Stomach (tissue), 9 donors: ENCODE measurements around the gene RUBCN. TPM values are rescaled to one million over a fixed set of nuclear protein-coding genes. Genes with fewer than 3 reads are reported as not detected.

ENCODE experiments used
- DNase-seq, 2 donors: peaks; one replicate each; pipeline versions ENCODE4 v3.0.0 to v3.0.0-alpha.2; 2013 to 2019
- H3K27ac ChIP-seq, 5 donors: fragments of 200-600 bp in 4 of 5; sonication (generic) in 4 of 5; one replicate each; pipeline ENCODE4 v1.5.1; 2013 to 2019; ENCODE audit warnings: mild to moderate bottlenecking in 1 of 5, moderate library complexity in 1 of 5
- H3K27me3 ChIP-seq, 3 donors: fragments of 200-600 bp; sonication (generic); one replicate each; pipeline ENCODE4 v1.5.1; 2017 to 2019; ENCODE audit warnings: mixed run types in 1 of 3
- H3K36me3 ChIP-seq, 4 donors: fragments of 200-600 bp; sonication (generic); 1 replicate in 3 of 4; 2 replicates in 1 of 4; pipeline ENCODE4 v1.5.1; 2016 to 2019
- H3K4me1 ChIP-seq, 4 donors: fragments of 200-600 bp; sonication (generic); one replicate each; pipeline ENCODE4 v1.5.1; 2016 to 2019
- H3K4me3 ChIP-seq, 4 donors: fragments of 200-600 bp; sonication (generic) in 3 of 4; one replicate each; pipeline ENCODE4 v1.5.1; 2016 to 2019; ENCODE audit warnings: mild to moderate bottlenecking in 1 of 4
- H3K9me3 ChIP-seq, 4 donors: fragments of 200-600 bp; sonication (generic); one replicate each; pipeline ENCODE4 v1.5.1; 2016 to 2019
- CTCF ChIP-seq, 7 experiments: fragments of 450-650 bp in 4 of 7; fragments of 200-600 bp in 3 of 7; sonication (generic) in 3 of 7; IDR thresholded peaks; one replicate each; pipeline ENCODE4 v1.5.1; 2016 to 2019; ENCODE audit warnings: antibody characterized with exemption in 7 of 7, control low read depth in 2 of 7, mild to moderate bottlenecking in 1 of 7
- EP300 ChIP-seq: sonication (generic); formaldehyde crosslinking; IDR thresholded peaks from one replicate; pipeline ENCODE4 v1.6.1; 2017; ENCODE audit warnings: antibody characterized with exemption
- POLR2A ChIP-seq, 4 donors: fragments of 450-650 bp; IDR thresholded peaks; one replicate each; pipeline ENCODE4 v1.6.1; 2016; ENCODE audit warnings: antibody characterized with exemption in 4 of 4, control low read depth in 2 of 4, mild to moderate bottlenecking in 1 of 4, moderate library complexity in 1 of 4
- POLR2AphosphoS5 ChIP-seq, 3 donors: sonication (generic); formaldehyde crosslinking; IDR thresholded peaks; one replicate each; pipeline ENCODE4 v1.6.1; 2016; ENCODE audit warnings: antibody characterized with exemption in 3 of 3
- WGBS, 5 donors: extraction: QIAGEN DNeasy Blood & Tissue Kit in 3 of 5; methylation state at CpG; one replicate each; pipeline versions ENCODE4 v1.1.5 to v1.1.7; 2013 to 2018; 5-methylcytosine and 5-hydroxymethylcytosine counted together
- intact Hi-C: fragments of 100-400 bp; cut with DNase I; formaldehyde crosslinking; loops from one replicate; pipeline ENCODE4 v1.15.1; 2023; ENCODE audit warnings: low total_unique reads
- polyA plus RNA-seq, 3 donors: library from polyadenylated mRNA; stranded (reverse); fragments of 200-250 nt; gene quantifications; one replicate each; pipeline ENCODE4 v1.2.3, GENCODE V29; 2013
- total RNA-seq, 5 donors: library from RNA; depleted of rRNA; stranded (reverse); fragments of >200 nt; gene quantifications; one replicate each; pipeline versions ENCODE4 v1.1.0 to v1.2.3, GENCODE V29; 2014 to 2016
- donor health status: healthy with polysubstance abuse.
- donor health status: Bipolar disorder and iron deficiency.
- donor health status: healthy.

Gene RUBCN
- total and polyA plus RNA-seq, 8 donors = 5.4 to 96.8 (median 31.1) TPM

DNA sequence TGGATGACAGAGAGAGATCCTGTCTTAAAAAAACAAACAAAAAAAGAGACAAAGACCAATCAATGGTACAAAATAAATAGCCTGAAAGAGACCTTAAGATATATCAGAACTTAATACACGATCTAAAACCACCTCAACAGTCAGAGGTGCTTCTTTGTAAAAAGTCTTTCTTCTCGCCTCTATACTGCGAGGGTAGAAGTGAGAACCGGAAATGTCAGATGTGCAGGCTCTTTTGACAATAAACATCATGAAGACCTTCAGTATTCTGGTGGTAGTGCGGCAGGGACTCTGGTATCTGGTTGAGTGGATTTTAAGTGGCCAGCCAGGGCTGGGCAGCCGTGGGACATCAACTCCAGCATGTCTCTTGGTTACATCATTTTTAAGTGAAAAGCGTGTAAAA is 30.0 kb downstream of the RUBCN start:
- TF ChIP-seq EP300 (no peak), POLR2A (IDR thresholded peaks at IDR 0.05) (no peak), CTCF (IDR thresholded peaks at IDR 0.05) (no peak), POLR2AphosphoS5 (IDR thresholded peaks at IDR 0.05) (no peak)
- H3K36me3 ChIP-seq = peaks cover 15 to 49% (median 39%) of the 10 kb centered on the region in 4 donors
- no peak for DNase-seq
- no peaks in the 10 kb centered on the region for H3K27me3 ChIP-seq
- no peaks in the 10 kb centered on the region for H3K9me3 ChIP-seq
- no peak overlapping the region for H3K4me3 ChIP-seq
- H3K27ac ChIP-seq = no peak overlapping the region
- H3K4me1 ChIP-seq = peaks cover 0 to 10% (median 0%) of the 10 kb centered on the region in 4 donors
- WGBS, 5 donors = 93 to 98% (median 96%) methylated on average over 7 of the region's 7 CpGs
- intact Hi-C loops = no loop called here

- TF ChIP-seq EP300 (no peak), POLR2AphosphoS5 (IDR thresholded peaks at IDR 0.05) (no peak), POLR2A (IDR thresholded peaks at IDR 0.05) (no peak), CTCF (IDR thresholded peaks at IDR 0.05) (no peak)
- intact Hi-C loops = no loop called here
- WGBS, 5 donors = 91 to 100% (median 96%) methylated on average over 4 of the region's 4 CpGs
- Histone ChIP-seq H3K36me3 (peaks cover 23 to 97% (median 84%) of the 10 kb centered on the region in 4 donors), H3K27me3 (no peaks in the 10 kb centered on the region), H3K4me1 (no peaks in the 10 kb centered on the region), H3K27ac (no peak overlapping the region), H3K9me3 (no peaks in the 10 kb centered on the region), H3K4me3 (no peak overlapping the region)
- peak in 1 of 2 donors; percentile 18 for DNase-seq
These were observed 34.9 kb downstream of the RUBCN start for GRCh38 chr3:197701841-197702240.

- Histone ChIP-seq H3K27me3 (no peaks in the 10 kb centered on the region), H3K9me3 (no peaks in the 10 kb centered on the region), H3K4me3 (no peak overlapping the region), H3K4me1 (no peaks in the 10 kb centered on the region), H3K27ac (no peak overlapping the region), H3K36me3 (peaks cover 34 to 100% (median 96%) of the 10 kb centered on the region in 4 donors)
- no peak for DNase-seq
- TF ChIP-seq POLR2AphosphoS5 (IDR thresholded peaks at IDR 0.05) (no peak), POLR2A (IDR thresholded peaks at IDR 0.05) (no peak), EP300 (no peak), CTCF (IDR thresholded peaks at IDR 0.05) (no peak)
- intact Hi-C loops = no loop called here
- 88 to 95% (median 89%) methylated on average over 9 of the region's 9 CpGs for WGBS, 5 donors
These were observed 36.6 kb downstream of the RUBCN start for GRCh38 chr3:197700095-197700494.

- Histone ChIP-seq H3K9me3 (no peaks in the 10 kb centered on the region), H3K27ac (no peak overlapping the region), H3K4me1 (no peaks in the 10 kb centered on the region), H3K4me3 (no peak overlapping the region), H3K27me3 (no peaks in the 10 kb centered on the region), H3K36me3 (peaks cover 37 to 100% (median 96%) of the 10 kb centered on the region in 4 donors)
- intact Hi-C loops = no loop called here
- TF ChIP-seq POLR2A (IDR thresholded peaks at IDR 0.05) (no peak), EP300 (no peak)
- 95 to 99% (median 97%) methylated on average over 6 of the region's 6 CpGs for WGBS, 5 donors
- no peak for DNase-seq
These were observed 39.3 kb downstream of the RUBCN start for GRCh38 chr3:197697355-197697754.

DNA sequence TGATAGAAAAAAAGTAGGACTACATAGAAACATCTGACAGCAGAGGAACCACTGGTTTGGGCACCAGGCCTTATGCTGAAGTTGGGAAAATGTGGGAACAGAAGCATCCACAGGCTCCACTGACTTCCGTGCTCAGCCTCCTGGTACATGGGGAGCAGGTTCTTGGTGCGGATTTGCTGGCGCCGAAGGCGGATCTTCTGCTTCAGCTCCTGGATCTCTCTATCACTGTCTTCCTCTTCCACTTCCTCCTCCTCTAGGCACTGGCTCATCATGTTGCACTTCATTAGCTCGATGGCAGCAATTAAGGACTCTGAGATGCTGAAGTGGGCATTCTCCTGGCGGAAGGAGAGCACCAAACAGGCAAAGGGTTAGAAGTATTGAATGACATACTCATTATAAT is 42.5 kb downstream of the RUBCN start:
- DNase-seq = no peak
- TF ChIP-seq EP300 (no peak), POLR2AphosphoS5 (IDR thresholded peaks at IDR 0.05) (no peak), CTCF (IDR thresholded peaks at IDR 0.05) (no peak), POLR2A (IDR thresholded peaks at IDR 0.05) (no peak)
- no peaks in the 10 kb centered on the region for H3K27me3 ChIP-seq
- H3K27ac ChIP-seq = no peak overlapping the region
- intact Hi-C loops = no loop called here
- no peak overlapping the region for H3K4me3 ChIP-seq
- no peaks in the 10 kb centered on the region for H3K4me1 ChIP-seq
- 93 to 96% (median 96%) methylated on average over 7 of the region's 7 CpGs for WGBS, 5 donors
- H3K9me3 ChIP-seq = no peaks in the 10 kb centered on the region
- peaks cover 37 to 99% (median 94%) of the 10 kb centered on the region in 4 donors for H3K36me3 ChIP-seq
